Measurements from ENCODE around the gene SPEG.

The SPEG gene

GRCh38 chr2:219498280-219499057 lies 63.8 kb downstream of the SPEG start, which contains the start of gene GMPPA:
Gene GMPPA, plus strand, starts transcription at chr2:219498891. Its CDS starts 1,085 bp downstream, at chr2:219499976.
- peak; percentile 93 for DNase-seq

- DNase-seq = no peak
Observed at GRCh38 chr2:219499058-219499307, 64.3 kb downstream of the SPEG start.

GRCh38 chr2:219499555-219499954 lies 64.9 kb downstream of the SPEG start:
- no peak for DNase-seq

GRCh38 chr2:219500135-219500534 lies 65.5 kb downstream of the SPEG start:
- DNase-seq = no peak

GRCh38 chr2:219501849-219502248 lies 67.2 kb downstream of the SPEG start:
- no peak for DNase-seq

- no peak for DNase-seq
Observed at GRCh38 chr2:219502618-219503017, 68.0 kb downstream of the SPEG start.

- DNase-seq = no peak
Observed at GRCh38 chr2:219505585-219505984, 70.9 kb downstream of the SPEG start.

GRCh38 chr2:219506153-219506801 lies 71.6 kb downstream of the SPEG start:
- DNase-seq = no peak

GRCh38 chr2:219506802-219507526 lies 72.3 kb downstream of the SPEG start:
- DNase-seq = peak; percentile 43

- no peak for DNase-seq
Observed at GRCh38 chr2:219507581-219508443, 73.2 kb downstream of the SPEG start.

- no peak for DNase-seq
Observed at GRCh38 chr2:219508444-219508734, 73.7 kb downstream of the SPEG start.

GRCh38 chr2:219508971-219509779 lies 74.5 kb downstream of the SPEG start:
- no peak for DNase-seq

- DNase-seq = peak; percentile 59
Observed at GRCh38 chr2:219509780-219510511, 75.3 kb downstream of the SPEG start.

- no peak for DNase-seq
Observed at GRCh38 chr2:219510512-219511135, 76.0 kb downstream of the SPEG start.

GRCh38 chr2:219511547-219512325 lies 77.1 kb downstream of the SPEG start:
- DNase-seq = peak; percentile 59

- no peak for DNase-seq
Observed at GRCh38 chr2:219512524-219513216, 78.0 kb downstream of the SPEG start.

- no peak for DNase-seq
Observed at GRCh38 chr2:219513787-219514186, 79.1 kb downstream of the SPEG start.

- no peak for DNase-seq
Observed at GRCh38 chr2:219514196-219514761, 79.6 kb downstream of the SPEG start, which contains the start of gene ASIC4. Gene ASIC4, plus strand, starts transcription at chr2:219514482. Its CDS starts 243 bp downstream, at chr2:219514725.

GRCh38 chr2:219514836-219515235 lies 80.2 kb downstream of the SPEG start:
- no peak for DNase-seq
